HepG2 (cell line): ENCODE results near the gene LCMT2. TPM values are rescaled to one million over a fixed set of nuclear protein-coding genes. Genes with fewer than 3 reads are reported as not detected.
A peak's percentile ranks its signal among the peaks of the same experiment; 100 is the strongest.

Source experiments
- BRD4 ChIP-seq: sonication (generic); formaldehyde crosslinking; IDR thresholded peaks from 2 replicates; pipeline ENCODE4 v1.4.0; 2020; ENCODE audit warnings: missing genetic modification reagents
- CTCF ChIP-seq: sonication (generic); formaldehyde crosslinking; IDR thresholded peaks from 2 replicates; pipeline ENCODE4 v1.5.0; 2020; ENCODE audit warnings: mild to moderate bottlenecking, missing genetic modification reagents, moderate library complexity
- ETV5 ChIP-seq: IDR thresholded peaks from 2 replicates; pipeline ENCODE4 v1.6.1; 2018; ENCODE audit warnings: missing biosample characterization, missing genetic modification reagents, inconsistent platforms, borderline replicate concordance
- FOSL2 ChIP-seq: sonication (generic); formaldehyde crosslinking; IDR thresholded peaks from 2 replicates; pipeline ENCODE4 v1.4.0; 2020; ENCODE audit warnings: missing genetic modification reagents
- GLI4 ChIP-seq: sonication (generic); formaldehyde crosslinking; IDR thresholded peaks from 2 replicates; pipeline ENCODE4 v1.5.1; 2020; ENCODE audit warnings: missing genetic modification reagents, mild to moderate bottlenecking, moderate library complexity, borderline replicate concordance
- JARID2 ChIP-seq: sonication (generic); formaldehyde crosslinking; IDR thresholded peaks from 2 replicates; pipeline ENCODE4 v1.8.1; 2023; ENCODE audit warnings: missing genetic modification reagents, inconsistent platforms; ENCODE audit not compliant: insufficient replicate concordance
- KDM4B ChIP-seq: sonication (generic); formaldehyde crosslinking; IDR thresholded peaks from 2 replicates; pipeline ENCODE4 v1.4.0; 2020; ENCODE audit warnings: missing genetic modification reagents
- MEIS1 ChIP-seq: sonication (generic); formaldehyde crosslinking; IDR thresholded peaks from 2 replicates; pipeline ENCODE4 v1.9.0; 2021; ENCODE audit warnings: mild to moderate bottlenecking, missing genetic modification reagents, moderate library complexity, borderline replicate concordance
- PHF20 ChIP-seq: sonication (generic); formaldehyde crosslinking; IDR thresholded peaks from 2 replicates; pipeline ENCODE4 v1.5.0; 2020; ENCODE audit warnings: mild to moderate bottlenecking, missing genetic modification reagents
- RXRA ChIP-seq: sonication (generic); formaldehyde crosslinking; IDR thresholded peaks from 2 replicates; pipeline ENCODE4 v1.5.1; 2020; ENCODE audit warnings: missing genetic modification reagents
- SNAI1 ChIP-seq: sonication (generic); formaldehyde crosslinking; IDR thresholded peaks from 2 replicates; pipeline ENCODE4 v1.5.0; 2020; ENCODE audit warnings: mild to moderate bottlenecking, missing genetic modification reagents, borderline replicate concordance
- SNAPC4 ChIP-seq: sonication (generic); formaldehyde crosslinking; IDR thresholded peaks from 2 replicates; pipeline ENCODE4 v1.4.0; 2020; ENCODE audit warnings: mild to moderate bottlenecking, missing genetic modification reagents
- ZNF383 ChIP-seq: sonication (generic); formaldehyde crosslinking; IDR thresholded peaks from 2 replicates; pipeline ENCODE4 v1.4.0; 2020; ENCODE audit warnings: missing genetic modification reagents, mild to moderate bottlenecking, borderline replicate concordance
- ZNF501 ChIP-seq: sonication (generic); formaldehyde crosslinking; IDR thresholded peaks from 2 replicates; pipeline ENCODE4 v1.5.1; 2020; ENCODE audit warnings: mild to moderate bottlenecking, moderate library complexity, missing genetic modification reagents
- ZNF570 ChIP-seq: sonication (generic); formaldehyde crosslinking; IDR thresholded peaks from 2 replicates; pipeline ENCODE4 v1.4.0; 2020; ENCODE audit warnings: mild to moderate bottlenecking, missing genetic modification reagents, borderline replicate concordance
- ZNF674 ChIP-seq: sonication (generic); formaldehyde crosslinking; IDR thresholded peaks from 2 replicates; pipeline ENCODE4 v1.5.0; 2020; ENCODE audit warnings: low read depth, mild to moderate bottlenecking, missing genetic modification reagents
- polyA plus RNA-seq, 8 experiments: library from polyadenylated mRNA; depleted of rRNA in 3 of 8; stranded (reverse) in 7 of 8; unstranded in 1 of 8; fragments of >200 nt; fragmentation: Illumina TruSeq in 4 of 8; extraction: Trizol in 4 of 8; gene quantifications; 2 replicates each; pipeline versions ENCODE4 v1.2.1 to v1.2.3, GENCODE V29; 2011 to 2016; ENCODE audit warnings: low read depth in 4 of 8, missing spikeins in 1 of 8, mixed read lengths in 1 of 8; ENCODE audit not compliant: insufficient read depth in 1 of 8
- total RNA-seq, 5 experiments: library from RNA; depleted of rRNA; stranded (reverse); fragments of >200 nt; fragmentation: Illumina TruSeq; extraction: Trizol; gene quantifications; 2 replicates each; pipeline ENCODE4 v1.2.3, GENCODE V29; 2016; ENCODE audit warnings: low read depth in 1 of 5
- TF ChIP-seq, protein P1 (sequence below): sonication (generic); formaldehyde crosslinking; IDR thresholded peaks from 2 replicates; pipeline ENCODE4 v1.4.0; 2020; ENCODE audit warnings: missing genetic modification reagents, mild to moderate bottlenecking, borderline replicate concordance
- TF ChIP-seq, protein P2 (sequence below): sonication (generic); formaldehyde crosslinking; IDR thresholded peaks from 2 replicates; pipeline ENCODE4 v1.5.0; 2020; ENCODE audit warnings: missing genetic modification reagents, mild to moderate bottlenecking, borderline replicate concordance
- TF ChIP-seq, protein P3 (sequence below): IDR thresholded peaks from 2 replicates; pipeline ENCODE4 v1.6.1; 2016; ENCODE audit warnings: control low read depth

LCMT2 gene
- total and polyA plus RNA-seq, 2 of the 13 experiments (the other 11 are each of a cell fraction or from before 2014, with no cell fraction given), result 6.9 to 9.1 TPM

GRCh38 chr15:43330780-43331087 lies 361 bp upstream of the LCMT2 start (continued):
- TF ChIP-seq SNAPC4 (CRISPR knock-in tag) (no peak), KDM4B (CRISPR knock-in tag) (no peak), FOSL2 (CRISPR knock-in tag) (no peak), SNAI1 (no peak), CTCF (CRISPR knock-in tag) (no peak), ZNF570 (0 out of 2 replicates have a peak, but pooled peaks have one; percentile 72), ZNF383 (CRISPR knock-in tag) (0 out of 2 replicates have a peak, but pooled peaks have one; percentile 30), JARID2 (no peak), ZNF501 (CRISPR knock-in tag) (no peak), BRD4 (CRISPR knock-in tag) (no peak), RXRA (CRISPR knock-in tag) (no peak), GLI4 (CRISPR knock-in tag) (0 out of 2 replicates have a peak, but pooled peaks have one; percentile 5), ZNF674 (no peak), MEIS1 (CRISPR knock-in tag) (no peak), PHF20 (CRISPR knock-in tag) (no peak), ETV5 (CRISPR knock-in tag) (no peak; the same call in 1 of the 2 replicates)
- TF ChIP-seq, protein P1, sequence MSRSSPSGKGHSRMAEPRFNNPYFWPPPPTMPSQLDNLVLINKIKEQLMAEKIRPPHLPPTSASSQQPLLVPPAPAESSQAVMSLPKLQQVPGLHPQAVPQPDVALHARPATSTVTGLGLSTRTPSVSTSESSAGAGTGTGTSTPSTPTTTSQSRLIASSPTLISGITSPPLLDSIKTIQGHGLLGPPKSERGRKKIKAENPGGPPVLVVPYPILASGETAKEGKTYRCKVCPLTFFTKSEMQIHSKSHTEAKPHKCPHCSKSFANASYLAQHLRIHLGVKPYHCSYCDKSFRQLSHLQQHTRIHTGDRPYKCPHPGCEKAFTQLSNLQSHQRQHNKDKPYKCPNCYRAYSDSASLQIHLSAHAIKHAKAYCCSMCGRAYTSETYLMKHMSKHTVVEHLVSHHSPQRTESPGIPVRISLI (CRISPR knock-in tag), result no peak
- TF ChIP-seq, protein P2, sequence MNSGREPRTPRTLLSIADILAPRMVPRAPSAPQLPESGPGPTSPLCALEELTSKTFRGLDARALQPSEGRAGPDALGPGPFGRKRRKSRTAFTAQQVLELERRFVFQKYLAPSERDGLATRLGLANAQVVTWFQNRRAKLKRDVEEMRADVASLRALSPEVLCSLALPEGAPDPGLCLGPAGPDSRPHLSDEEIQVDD, result no peak
- TF ChIP-seq, protein P3, sequence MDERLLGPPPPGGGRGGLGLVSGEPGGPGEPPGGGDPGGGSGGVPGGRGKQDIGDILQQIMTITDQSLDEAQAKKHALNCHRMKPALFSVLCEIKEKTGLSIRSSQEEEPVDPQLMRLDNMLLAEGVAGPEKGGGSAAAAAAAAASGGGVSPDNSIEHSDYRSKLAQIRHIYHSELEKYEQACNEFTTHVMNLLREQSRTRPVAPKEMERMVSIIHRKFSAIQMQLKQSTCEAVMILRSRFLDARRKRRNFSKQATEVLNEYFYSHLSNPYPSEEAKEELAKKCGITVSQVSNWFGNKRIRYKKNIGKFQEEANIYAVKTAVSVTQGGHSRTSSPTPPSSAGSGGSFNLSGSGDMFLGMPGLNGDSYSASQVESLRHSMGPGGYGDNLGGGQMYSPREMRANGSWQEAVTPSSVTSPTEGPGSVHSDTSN, result no peak
